GM12891 (cell line): ENCODE measurements around the gene IGSF3.
"Not testable (repeated sequence)": the region's sequence is repeated elsewhere in the genome, so short reads cannot be mapped to it uniquely, and the experiment has no call there.

ENCODE experiments used
- DNase-seq: peaks from one replicate; pipeline ENCODE4 v3.0.0; 2011; ENCODE audit warnings: low spot score; ENCODE audit not compliant: insufficient read length
- FAIRE-seq: peaks from 2 replicates; lab custom pipeline; 2011; peaks lifted over from hg19 to GRCh38; lab: Jason Lieb, UNC
- PAX5 ChIP-seq: IDR thresholded peaks from 2 replicates; pipeline ENCODE4 v1.6.1; 2011; ENCODE audit warnings: low read length, moderate library complexity, mild to moderate bottlenecking; ENCODE audit not compliant: insufficient read depth, severe bottlenecking
- POLR2A ChIP-seq: IDR thresholded peaks from 2 replicates; pipeline ENCODE4 v1.6.1; 2011; ENCODE audit warnings: low read depth, low read length, control low read depth
- POLR2AphosphoS5 ChIP-seq: IDR thresholded peaks from 2 replicates; pipeline ENCODE4 v1.6.1; 2011; ENCODE audit warnings: low read depth, low read length, control low read depth
- POU2F2 ChIP-seq: IDR thresholded peaks from 2 replicates; pipeline ENCODE4 v1.6.1; 2011; ENCODE audit warnings: low read depth, mild to moderate bottlenecking, control low read depth, low read length, moderate library complexity
- SPI1 ChIP-seq: IDR thresholded peaks from 2 replicates; pipeline ENCODE4 v1.6.1; 2011; ENCODE audit warnings: low read depth, low read length, control low read depth
- TAF1 ChIP-seq: IDR thresholded peaks from 2 replicates; pipeline ENCODE4 v1.6.1; 2011; ENCODE audit warnings: low read depth, low read length, control low read depth

IGSF3 gene

GRCh38 chr1:116567790-116568661, 99.5 kb downstream of the IGSF3 start:
- FAIRE-seq (no peak), DNase-seq (no peak)
- peak; percentile 32; the same call in 1 of the 2 replicates for TF ChIP-seq POLR2AphosphoS5
- TF ChIP-seq TAF1 = peak; percentile 44; the same call in 1 of the 2 replicates
- no peak for TF ChIP-seq PAX5

- TF ChIP-seq PAX5 (no peak), POLR2A (no peak), TAF1 (no peak), POLR2AphosphoS5 (no peak), POU2F2 (no peak), SPI1 (no peak)
- FAIRE-seq = no peak
Measured at GRCh38 chr1:116565222-116565621, 102.3 kb downstream of the IGSF3 start.

GRCh38 chr1:116564426-116564825, 103.1 kb downstream of the IGSF3 start:
- no peak for FAIRE-seq
- no peak for DNase-seq
- TF ChIP-seq POU2F2 (0 out of 2 replicates have a peak, but pooled peaks have one; percentile 18), POLR2AphosphoS5 (no peak)

More at GRCh38 chr1:116565222-116565621, 102.3 kb downstream of the IGSF3 start:
- no peak for DNase-seq

GRCh38 chr1:116562465-116562864, 105.1 kb downstream of the IGSF3 start:
- FAIRE-seq, DNase-seq: not testable (repeated sequence)

GRCh38 chr1:116561563-116561962, 106.0 kb downstream of the IGSF3 start:
- DNase-seq = no peak
- no peak for TF ChIP-seq TAF1
- TF ChIP-seq POU2F2 = no peak
- no peak for FAIRE-seq

- no peak for DNase-seq
- FAIRE-seq = no peak
- no peak for TF ChIP-seq POU2F2
- peak; percentile 84 for TF ChIP-seq SPI1
- TF ChIP-seq TAF1 = no peak
- TF ChIP-seq POLR2AphosphoS5 = peak; percentile 62; the same call in 1 of the 2 replicates
- TF ChIP-seq POLR2A = 0 out of 2 replicates have a peak, but pooled peaks have one; percentile 49
- TF ChIP-seq PAX5 = no peak
Measured at GRCh38 chr1:116560704-116561490, 106.6 kb downstream of the IGSF3 start.

GRCh38 chr1:116559304-116559761, 108.2 kb downstream of the IGSF3 start:
- no peak for DNase-seq
- TF ChIP-seq PAX5 = no peak
- TF ChIP-seq SPI1 = peak; percentile 68
- TF ChIP-seq POU2F2 = peak; percentile 86
- TF ChIP-seq POLR2AphosphoS5 = peak; percentile 58; the same call in 1 of the 2 replicates
- peak; percentile 62 for TF ChIP-seq POLR2A
- TF ChIP-seq TAF1 = peak; percentile 75
- peak; percentile 85 for FAIRE-seq

GRCh38 chr1:116558571-116558970, 109.0 kb downstream of the IGSF3 start:
- TF ChIP-seq TAF1 = no peak
- no peak for TF ChIP-seq POU2F2
- no peak for TF ChIP-seq PAX5
- peak; percentile 28; the same call in 1 of the 2 replicates for TF ChIP-seq POLR2A
- DNase-seq (no peak), FAIRE-seq (no peak)

GRCh38 chr1:116558140-116558549, 109.4 kb downstream of the IGSF3 start:
- TF ChIP-seq POU2F2 = peak; percentile 63
- TF ChIP-seq TAF1 = no peak
- peak; percentile 49; the same call in 1 of the 2 replicates for TF ChIP-seq POLR2A
- TF ChIP-seq PAX5 = peak; percentile 84
- TF ChIP-seq POLR2AphosphoS5 = peak; percentile 70
- TF ChIP-seq SPI1 = peak; percentile 69
- DNase-seq = no peak
- peak; percentile 51 for FAIRE-seq
